NT2/D1 (cell line): ENCODE data around the gene KDM8.

ENCODE experiments used
- YY1 ChIP-seq: IDR thresholded peaks from 2 replicates; pipeline ENCODE4 v1.6.1; 2011; ENCODE audit not compliant: insufficient read length, insufficient read depth
- ZNF274 ChIP-seq: IDR thresholded peaks from 2 replicates; pipeline ENCODE4 v1.6.1; 2011; ENCODE audit warnings: mild to moderate bottlenecking, low read depth, low read length

- TF ChIP-seq ZNF274: no peak
- no peak for TF ChIP-seq YY1
These were observed 67.0 kb downstream of the KDM8 start for GRCh38 chr16:27270349-27270748.
